ENCODE data around the gene CHMP1B.
"Not testable (repeated sequence)": the region's sequence is repeated elsewhere in the genome, so short reads cannot be mapped to it uniquely, and the experiment has no call there.

Gene CHMP1B

GRCh38 chr18:11849841-11850634, 1.2 kb upstream of the CHMP1B start:
- ChIA-PET POLR2A (interaction anchor here (0.7 to 1.2 kb wide), 4 partner anchors 10 to 43 kb away, joined by 3 read pairs; no protein-coding TSS in a partner anchor), CTCF (no interaction called here)
- TF ChIP-seq SUZ12 (IDR thresholded peaks at IDR 0.05): no peak
- TF ChIP-seq ELF4 (IDR thresholded peaks at IDR 0.05): no peak
- TF ChIP-seq BHLHE40 (IDR thresholded peaks at IDR 0.05; ENCODE audit: borderline replicate concordance): no peak
- TF ChIP-seq SP1 (IDR thresholded peaks at IDR 0.05): no peak
- TF ChIP-seq TARDBP (IDR thresholded peaks at IDR 0.05): no peak
- peak; percentile 51; the same call in 1 of the 2 replicates for TF ChIP-seq L3MBTL2 (conservative IDR thresholded peaks at IDR 0.05)
- TF ChIP-seq, protein P1, sequence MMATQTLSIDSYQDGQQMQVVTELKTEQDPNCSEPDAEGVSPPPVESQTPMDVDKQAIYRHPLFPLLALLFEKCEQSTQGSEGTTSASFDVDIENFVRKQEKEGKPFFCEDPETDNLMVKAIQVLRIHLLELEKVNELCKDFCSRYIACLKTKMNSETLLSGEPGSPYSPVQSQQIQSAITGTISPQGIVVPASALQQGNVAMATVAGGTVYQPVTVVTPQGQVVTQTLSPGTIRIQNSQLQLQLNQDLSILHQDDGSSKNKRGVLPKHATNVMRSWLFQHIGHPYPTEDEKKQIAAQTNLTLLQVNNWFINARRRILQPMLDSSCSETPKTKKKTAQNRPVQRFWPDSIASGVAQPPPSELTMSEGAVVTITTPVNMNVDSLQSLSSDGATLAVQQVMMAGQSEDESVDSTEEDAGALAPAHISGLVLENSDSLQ (IDR thresholded peaks at IDR 0.05): peak; percentile 88
- TF ChIP-seq CTBP1 (IDR thresholded peaks at IDR 0.05; ENCODE audit: borderline replicate concordance): no peak
- peak; percentile 36 for DNase-seq (ENCODE audit: extremely low spot score)

GRCh38 chr18:11850821-11851145, 430 bp upstream of the CHMP1B start:
- POLR2A ChIA-PET: interaction anchor here (0.7 to 1.2 kb wide), 4 partner anchors 10 to 44 kb away, joined by 3 read pairs; no protein-coding TSS in a partner anchor
- DNase-seq (ENCODE audit: extremely low spot score): no peak
- no peak for TF ChIP-seq ELF4 (IDR thresholded peaks at IDR 0.05)
- CTCF ChIA-PET: no interaction called here

DNA sequence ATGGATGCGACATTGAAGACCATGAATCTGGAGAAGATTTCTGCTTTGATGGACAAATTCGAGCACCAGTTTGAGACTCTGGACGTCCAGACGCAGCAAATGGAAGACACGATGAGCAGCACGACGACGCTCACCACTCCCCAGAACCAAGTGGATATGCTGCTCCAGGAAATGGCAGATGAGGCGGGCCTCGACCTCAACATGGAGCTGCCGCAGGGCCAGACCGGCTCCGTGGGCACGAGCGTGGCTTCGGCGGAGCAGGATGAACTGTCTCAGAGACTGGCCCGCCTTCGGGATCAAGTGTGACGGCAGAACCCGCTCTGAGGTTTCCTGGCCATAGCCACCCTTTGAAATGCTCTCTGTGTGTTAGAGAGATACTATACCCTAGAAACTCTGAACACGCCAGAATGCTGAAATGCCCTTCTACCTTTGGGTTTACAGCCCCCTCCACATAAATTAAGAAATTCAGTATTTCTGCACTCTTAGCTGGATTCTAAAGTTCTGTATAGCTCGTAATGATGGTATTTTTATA, 659 bp downstream of the CHMP1B start:
- peak; percentile 10 for DNase-seq (ENCODE audit: extremely low spot score)
- ChIA-PET CTCF (no interaction called here), POLR2A (no interaction called here)
- TF ChIP-seq ELF4 (IDR thresholded peaks at IDR 0.05) (no peak), LEF1 (IDR thresholded peaks at IDR 0.05; ENCODE audit: borderline replicate concordance) (no peak), HDGF (IDR thresholded peaks at IDR 0.05; ENCODE audit: borderline replicate concordance) (no peak), FOXK2 (IDR thresholded peaks at IDR 0.05) (no peak)

GRCh38 chr18:11854554-11854953, 3.3 kb downstream of the CHMP1B start:
- POLR2A ChIA-PET; DNase-seq (ENCODE audit: extremely low spot score); CTCF ChIA-PET: not testable (repeated sequence)

- ChIA-PET CTCF (no interaction called here), POLR2A (no interaction called here)
- peak; percentile 33 for DNase-seq (ENCODE audit: extremely low spot score)
- TF ChIP-seq L3MBTL2 (conservative IDR thresholded peaks at IDR 0.05) (no peak; the same call in 1 of the 2 replicates), ZNF384 (IDR thresholded peaks at IDR 0.05) (peak; percentile 52; the same call in 1 of the 2 replicates), FOXM1 (IDR thresholded peaks at IDR 0.05; ENCODE audit: borderline replicate concordance) (no peak), LEF1 (IDR thresholded peaks at IDR 0.05; ENCODE audit: borderline replicate concordance) (no peak)
Measured at GRCh38 chr18:11857177-11857887, 6.1 kb downstream of the CHMP1B start.

GRCh38 chr18:11859282-11859830, 8.1 kb downstream of the CHMP1B start:
- ChIA-PET CTCF (no interaction called here), POLR2A (no interaction called here)
- no peak for DNase-seq (ENCODE audit: extremely low spot score)
- TF ChIP-seq, protein P1 (IDR thresholded peaks at IDR 0.05): no peak
- TF ChIP-seq SUZ12 (IDR thresholded peaks at IDR 0.05) (no peak), CTBP1 (IDR thresholded peaks at IDR 0.05; ENCODE audit: borderline replicate concordance) (no peak), ELF4 (IDR thresholded peaks at IDR 0.05) (no peak)

DNA sequence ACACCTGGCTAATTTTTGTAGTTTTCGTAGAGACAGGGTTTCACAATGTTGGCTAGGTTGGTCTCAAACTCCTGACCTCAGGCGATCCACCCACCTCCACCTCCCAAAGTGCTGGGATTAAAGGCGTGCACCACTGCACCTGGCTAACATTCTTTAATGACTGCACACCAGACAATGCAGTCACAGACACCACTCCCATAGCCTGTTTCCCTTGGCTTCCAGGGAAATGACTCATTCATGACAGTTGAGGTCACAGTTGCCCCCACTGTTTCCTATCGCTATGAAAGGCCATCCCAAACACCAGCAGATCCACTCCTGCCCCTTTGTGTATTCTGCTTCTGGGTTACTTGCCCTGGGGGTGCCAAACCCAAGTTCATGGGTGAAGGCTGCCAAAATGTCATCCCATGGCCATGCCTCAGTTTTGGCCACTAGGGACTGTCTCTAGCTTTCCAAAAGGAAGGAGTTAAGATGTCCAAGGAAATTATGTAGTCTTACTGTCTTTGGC, 8.7 kb downstream of the CHMP1B start:
- DNase-seq (ENCODE audit: extremely low spot score): no peak

More for the DNA sequence above, 8.7 kb downstream of the CHMP1B start:
- no peak for TF ChIP-seq L3MBTL2 (conservative IDR thresholded peaks at IDR 0.05)
- TF ChIP-seq SP1 (IDR thresholded peaks at IDR 0.05): no peak
- TF ChIP-seq, protein P1 (IDR thresholded peaks at IDR 0.05): no peak
- TF ChIP-seq CTBP1 (IDR thresholded peaks at IDR 0.05; ENCODE audit: borderline replicate concordance): no peak
- no peak for TF ChIP-seq ELF4 (IDR thresholded peaks at IDR 0.05)
- TF ChIP-seq NFRKB (IDR thresholded peaks at IDR 0.05): no peak
- no peak for TF ChIP-seq ARNT (IDR thresholded peaks at IDR 0.05)
- no peak for TF ChIP-seq BHLHE40 (IDR thresholded peaks at IDR 0.05; ENCODE audit: borderline replicate concordance)
- TF ChIP-seq LEF1 (IDR thresholded peaks at IDR 0.05; ENCODE audit: borderline replicate concordance): no peak
- no peak for TF ChIP-seq FOXA1 (IDR thresholded peaks at IDR 0.05)
- TF ChIP-seq TARDBP (IDR thresholded peaks at IDR 0.05): no peak
- ChIA-PET CTCF (no interaction called here), POLR2A (interaction anchor here (1.0 kb wide), 1 partner anchor 9 kb away, joined by 3 read pairs; the partner anchor contains the start of gene CHMP1B)

Data from HEK293T (cell line).